ENCODE results near the gene POLH.
"Not testable (repeated sequence)": the region's sequence is repeated elsewhere in the genome, so short reads cannot be mapped to it uniquely, and the experiment has no call there.

The POLH gene

GRCh38 chr6:43579171-43579570 is 3.2 kb downstream of the POLH start:
- TF ChIP-seq CTCF (conservative IDR thresholded peaks at IDR 0.05; ENCODE audit: low read depth): no peak
- ChIA-PET POLR2A (ENCODE audit: low non-redundant PET) (no interaction called here), CTCF (interaction anchor here (0.6 kb wide), 1 partner anchor 245 kb away, joined by 4 read pairs; no protein-coding TSS in a partner anchor)
- DNase-seq (ENCODE audit: low spot score): no peak
- H3K27ac ChIP-seq: no peak overlapping the region

- H3K27ac ChIP-seq: no peak overlapping the region
- ChIA-PET POLR2A (ENCODE audit: low non-redundant PET) (no interaction called here), CTCF (no interaction called here)
- no peak for DNase-seq (ENCODE audit: low spot score)
- TF ChIP-seq CTCF (conservative IDR thresholded peaks at IDR 0.05; ENCODE audit: low read depth): no peak
Measured at GRCh38 chr6:43582911-43583310, 6.9 kb downstream of the POLH start.

GRCh38 chr6:43584892-43585570 is 9.0 kb downstream of the POLH start:
- ChIA-PET CTCF (interaction anchor here (0.6 kb wide), 1 partner anchor 79 kb away, joined by 3 read pairs; no protein-coding TSS in a partner anchor), POLR2A (ENCODE audit: low non-redundant PET) (no interaction called here)
- no peak for DNase-seq (ENCODE audit: low spot score)
- H3K27ac ChIP-seq: no peak overlapping the region
- TF ChIP-seq CTCF (conservative IDR thresholded peaks at IDR 0.05; ENCODE audit: low read depth): no peak

GRCh38 chr6:43588194-43588593 is 12.2 kb downstream of the POLH start:
- CTCF ChIA-PET: no interaction called here
- POLR2A ChIA-PET (ENCODE audit: low non-redundant PET): no interaction called here
- no peak for TF ChIP-seq CTCF (conservative IDR thresholded peaks at IDR 0.05; ENCODE audit: low read depth)
- no peak overlapping the region for H3K27ac ChIP-seq
- no peak for DNase-seq (ENCODE audit: low spot score)

- H3K27ac ChIP-seq; DNase-seq (ENCODE audit: low spot score); POLR2A ChIA-PET (ENCODE audit: low non-redundant PET): not testable (repeated sequence)
- CTCF ChIA-PET: interaction anchor here (0.6 kb wide), 1 partner anchor 11 kb away, joined by 4 read pairs; no protein-coding TSS in a partner anchor
Measured at GRCh38 chr6:43589564-43589963, 13.6 kb downstream of the POLH start.

GRCh38 chr6:43593938-43594337 is 18.0 kb downstream of the POLH start:
- H3K27ac ChIP-seq: no peak overlapping the region
- no peak for DNase-seq (ENCODE audit: low spot score)
- no peak for TF ChIP-seq CTCF (conservative IDR thresholded peaks at IDR 0.05; ENCODE audit: low read depth)
- ChIA-PET CTCF (interaction anchor here (0.5 kb wide), 1 partner anchor 23 kb away, joined by 8 read pairs; no protein-coding TSS in a partner anchor), POLR2A (ENCODE audit: low non-redundant PET) (no interaction called here)

- H3K27ac ChIP-seq: no peak overlapping the region
- ChIA-PET POLR2A (ENCODE audit: low non-redundant PET) (no interaction called here), CTCF (interaction anchor here (0.7 to 1.0 kb wide), 2 partner anchors 8 to 11 kb away, joined by 4 to 7 read pairs; no protein-coding TSS in a partner anchor)
- no peak for DNase-seq (ENCODE audit: low spot score)
- no peak for TF ChIP-seq CTCF (conservative IDR thresholded peaks at IDR 0.05; ENCODE audit: low read depth)
Measured at GRCh38 chr6:43600595-43600994, 24.6 kb downstream of the POLH start.
